Measurements from ENCODE around the gene FMNL2. TPM values are rescaled to one million over a fixed set of nuclear protein-coding genes. Genes with fewer than 3 reads are reported as not detected.

The FMNL2 gene
- total RNA-seq, 1 experiment from 2014 or later: 43.1 TPM

GRCh38 chr2:152562198-152562884 is 227.4 kb downstream of the FMNL2 start:
- POLR2A ChIA-PET (ENCODE audit: low non-redundant PET): no interaction called here
- no peak for DNase-seq (ENCODE audit: low spot score)
- intact Hi-C loops (cut with micrococcal nuclease; ENCODE audit: unreplicated experiment): no loop called here

GRCh38 chr2:152563764-152564163 is 228.8 kb downstream of the FMNL2 start:
- ChIA-PET CTCF (no interaction called here), POLR2A (ENCODE audit: low non-redundant PET) (no interaction called here)
- no peak overlapping the region for H3K27ac ChIP-seq (ENCODE audit: low read depth, low read length, poor library complexity, severe bottlenecking)
- H3K27me3 ChIP-seq (replicated peaks; ENCODE audit: insufficient read depth, low read depth, low read length, poor library complexity): no peaks in the 10 kb centered on the region
- BruUV-seq (replicated peaks): no TSS peak
- no peaks in the 10 kb centered on the region for H3K36me3 ChIP-seq (ENCODE audit: insufficient read depth, low read length, poor library complexity, severe bottlenecking)
- no peaks in the 10 kb centered on the region for H3K9me3 ChIP-seq (ENCODE audit: low read depth, low read length, poor library complexity, severe bottlenecking)
- intact Hi-C loops (cut with micrococcal nuclease; ENCODE audit: unreplicated experiment): no loop called here
- peaks cover 13% of the 10 kb centered on the region for H3K4me1 ChIP-seq (ENCODE audit: insufficient read depth, low read length, poor library complexity, severe bottlenecking)
- DNase-seq (ENCODE audit: low spot score): no peak
- H3K4me3 ChIP-seq (ENCODE audit: low read depth, low read length, poor library complexity, severe bottlenecking): no peak overlapping the region
- no peak for TF ChIP-seq EZH2 (IDR thresholded peaks at IDR 0.05; ENCODE audit: borderline replicate concordance, low read depth, low read length, poor library complexity, severe bottlenecking)

More at GRCh38 chr2:152562198-152562884, 227.4 kb downstream of the FMNL2 start:
- peaks cover 24% of the 10 kb centered on the region for H3K4me1 ChIP-seq (ENCODE audit: insufficient read depth, low read length, poor library complexity, severe bottlenecking)
- H3K4me3 ChIP-seq (ENCODE audit: low read depth, low read length, poor library complexity, severe bottlenecking): no peak overlapping the region
- no peak for TF ChIP-seq EZH2 (IDR thresholded peaks at IDR 0.05; ENCODE audit: borderline replicate concordance, low read depth, low read length, poor library complexity, severe bottlenecking)
- no peak for TF ChIP-seq CTCF (conservative IDR thresholded peaks at IDR 0.05; ENCODE audit: low read depth, low read length)
- CTCF ChIA-PET: no interaction called here
- no TSS peak for BruUV-seq (replicated peaks)
- no peak overlapping the region for H3K27ac ChIP-seq (ENCODE audit: low read depth, low read length, poor library complexity, severe bottlenecking)
- no peaks in the 10 kb centered on the region for H3K9me3 ChIP-seq (ENCODE audit: low read depth, low read length, poor library complexity, severe bottlenecking)
- H3K27me3 ChIP-seq (replicated peaks; ENCODE audit: insufficient read depth, low read depth, low read length, poor library complexity): no peaks in the 10 kb centered on the region
- no peaks in the 10 kb centered on the region for H3K36me3 ChIP-seq (ENCODE audit: insufficient read depth, low read length, poor library complexity, severe bottlenecking)

DNA sequence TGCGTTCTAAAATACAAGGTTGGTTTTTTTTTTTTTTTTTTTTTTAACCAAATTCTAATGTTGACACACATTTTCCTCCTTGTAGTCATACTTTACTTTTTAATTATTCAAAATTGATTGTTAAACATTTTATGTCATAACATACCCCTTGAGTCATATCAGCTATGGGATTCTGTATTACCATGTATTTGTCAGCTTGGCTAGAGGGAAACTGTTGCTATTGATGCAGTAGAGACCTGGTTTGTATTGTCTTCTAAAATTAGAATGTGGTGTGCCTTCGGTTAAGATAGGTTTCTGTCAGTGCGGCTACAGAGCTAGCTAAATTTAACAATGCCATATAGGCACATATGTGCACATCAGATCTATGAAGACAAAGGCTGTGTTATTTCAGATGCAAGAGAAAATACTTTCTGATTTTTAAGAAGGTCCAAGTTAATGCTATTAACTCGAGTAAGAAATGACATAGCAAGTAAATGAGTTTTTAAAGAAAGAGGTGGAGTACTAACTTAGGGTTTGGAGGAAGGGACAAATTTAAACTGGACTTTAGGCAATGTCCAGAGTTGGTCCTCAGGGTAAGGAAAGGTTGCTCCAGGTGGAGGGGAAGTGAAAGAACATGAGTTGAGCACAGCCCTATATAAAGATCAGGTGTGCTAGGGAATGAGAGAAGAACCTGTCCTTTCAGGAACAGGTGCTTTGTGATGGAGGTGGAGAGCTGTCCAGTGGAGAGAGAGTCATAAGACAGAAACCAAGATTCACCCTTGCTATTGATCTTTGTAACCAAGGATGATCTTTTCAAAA is 230.0 kb downstream of the FMNL2 start:
- no peaks in the 10 kb centered on the region for H3K36me3 ChIP-seq (ENCODE audit: insufficient read depth, low read length, poor library complexity, severe bottlenecking)
- H3K4me1 ChIP-seq (ENCODE audit: insufficient read depth, low read length, poor library complexity, severe bottlenecking): peaks cover 12% of the 10 kb centered on the region
- ChIA-PET CTCF (no interaction called here), POLR2A (ENCODE audit: low non-redundant PET) (interaction anchor here (0.6 kb wide), 1 partner anchor 344 kb away, joined by 4 read pairs; no protein-coding TSS in a partner anchor)
- no peak overlapping the region for H3K27ac ChIP-seq (ENCODE audit: low read depth, low read length, poor library complexity, severe bottlenecking)
- H3K27me3 ChIP-seq (replicated peaks; ENCODE audit: insufficient read depth, low read depth, low read length, poor library complexity): no peaks in the 10 kb centered on the region
- no TSS peak for BruUV-seq (replicated peaks)
- no peak for DNase-seq (ENCODE audit: low spot score)
- no peaks in the 10 kb centered on the region for H3K9me3 ChIP-seq (ENCODE audit: low read depth, low read length, poor library complexity, severe bottlenecking)
- H3K4me3 ChIP-seq (ENCODE audit: low read depth, low read length, poor library complexity, severe bottlenecking): no peak overlapping the region
- TF ChIP-seq CTCF (conservative IDR thresholded peaks at IDR 0.05; ENCODE audit: low read depth, low read length) (no peak), EZH2 (IDR thresholded peaks at IDR 0.05; ENCODE audit: borderline replicate concordance, low read depth, low read length, poor library complexity, severe bottlenecking) (no peak)
- intact Hi-C loops (cut with micrococcal nuclease; ENCODE audit: unreplicated experiment): no loop called here

All from A673 (cell line).